ENCODE data around the gene ZBTB20. TPM values are rescaled to one million over a fixed set of nuclear protein-coding genes. Genes with fewer than 3 reads are reported as not detected.

ZBTB20 gene
- total and polyA plus RNA-seq, 10 donors: 0.32 to 89.7 (median 71.8) TPM

- Histone ChIP-seq H3K27ac (no peak overlapping the region), H3K4me1 (peaks cover 0 to 34% (median 12%) of the 10 kb centered on the region in 6 donors)
- intact Hi-C loops (cut with DNase I; ENCODE audit: low total_unique reads): no loop called here
Observed at GRCh38 chr3:114418107-114418506, 729.0 kb downstream of the ZBTB20 start.

GRCh38 chr3:114417675-114418074 lies 729.4 kb downstream of the ZBTB20 start:
- WGBS, 5 donors: 84 to 92% (median 89%) methylated on average over 3 of the region's 3 CpGs
- TF ChIP-seq POLR2AphosphoS5 (IDR thresholded peaks at IDR 0.05) (no peak), POLR2A (IDR thresholded peaks at IDR 0.05) (no peak), CTCF (IDR thresholded peaks at IDR 0.05 in 8 of 11, conservative IDR thresholded peaks at IDR 0.05 in 3 of 11) (no peak)
- no peak for DNase-seq
- Histone ChIP-seq H3K27me3 (replicated peaks in 1 of 7) (no peaks in the 10 kb centered on the region), H3K4me3 (no peak overlapping the region), H3K36me3 (no peaks in the 10 kb centered on the region), H3K27ac (no peak overlapping the region), H3K4me1 (peaks cover 0 to 38% (median 12%) of the 10 kb centered on the region in 6 donors), H3K9me3 (no peaks in the 10 kb centered on the region)
- intact Hi-C loops (cut with DNase I; ENCODE audit: low total_unique reads): no loop called here

More at GRCh38 chr3:114418107-114418506, 729.0 kb downstream of the ZBTB20 start:
- Histone ChIP-seq H3K36me3 (no peaks in the 10 kb centered on the region), H3K4me3 (no peak overlapping the region), H3K27me3 (replicated peaks in 1 of 7) (no peaks in the 10 kb centered on the region), H3K9me3 (no peaks in the 10 kb centered on the region)
- TF ChIP-seq POLR2AphosphoS5 (IDR thresholded peaks at IDR 0.05) (no peak), CTCF (IDR thresholded peaks at IDR 0.05 in 8 of 11, conservative IDR thresholded peaks at IDR 0.05 in 3 of 11) (no peak), POLR2A (IDR thresholded peaks at IDR 0.05) (no peak)
- DNase-seq: no peak

GRCh38 chr3:114417265-114417664 lies 729.8 kb downstream of the ZBTB20 start:
- TF ChIP-seq CTCF (IDR thresholded peaks at IDR 0.05 in 8 of 11, conservative IDR thresholded peaks at IDR 0.05 in 3 of 11): no peak
- Histone ChIP-seq H3K36me3 (no peaks in the 10 kb centered on the region), H3K27ac (no peak overlapping the region), H3K4me1 (peaks cover 0 to 42% (median 16%) of the 10 kb centered on the region in 6 donors), H3K9me3 (no peaks in the 10 kb centered on the region), H3K27me3 (replicated peaks in 1 of 7) (no peaks in the 10 kb centered on the region), H3K4me3 (no peak overlapping the region)
- intact Hi-C loops (cut with DNase I; ENCODE audit: low total_unique reads): no loop called here
- WGBS, 5 donors: 62 to 82% (median 70%) methylated on average over 5 of the region's 5 CpGs
- no peak for DNase-seq

- Histone ChIP-seq H3K36me3 (no peaks in the 10 kb centered on the region), H3K9me3 (no peaks in the 10 kb centered on the region), H3K4me3 (no peak overlapping the region), H3K27ac (peak overlapping the region in 6 of 8 donors; percentile 25 to 63 (median 32)), H3K4me1 (peaks cover 0 to 57% (median 20%) of the 10 kb centered on the region in 6 donors), H3K27me3 (replicated peaks in 1 of 7) (no peaks in the 10 kb centered on the region)
- no peak for DNase-seq
- TF ChIP-seq POLR2A (IDR thresholded peaks at IDR 0.05): no peak
- TF ChIP-seq POLR2AphosphoS5 (IDR thresholded peaks at IDR 0.05): no peak
- TF ChIP-seq CTCF (IDR thresholded peaks at IDR 0.05 in 8 of 11, conservative IDR thresholded peaks at IDR 0.05 in 3 of 11): no peak
- WGBS, 5 donors: 67 to 84% (median 79%) methylated on average over 9 of the region's 9 CpGs
- intact Hi-C loops (cut with DNase I; ENCODE audit: low total_unique reads): no loop called here
Observed at GRCh38 chr3:114411811-114412803, 735.0 kb downstream of the ZBTB20 start.

All from spleen (tissue), 11 donors.